H9 (cell line): ENCODE results near the gene TOP3B. TPM values are rescaled to one million over a fixed set of nuclear protein-coding genes. Genes with fewer than 3 reads are reported as not detected.

Source experiments
- DNase-seq: peaks from one replicate; pipeline ENCODE4 v3.0.0-alpha.2; 2017
- H2AFZ ChIP-seq: one replicate; pipeline ENCODE4 v1.6.1; 2013; ENCODE audit warnings: mild to moderate bottlenecking, low read length, control low read depth, moderate library complexity
- H2AK5ac ChIP-seq: 2 replicates; pipeline ENCODE4 v1.6.1; 2013; ENCODE audit warnings: low read length, control low read depth, mixed read lengths; ENCODE audit not compliant: insufficient read length
- H2BK120ac ChIP-seq: one replicate; pipeline ENCODE4 v1.6.1; 2013; ENCODE audit warnings: low read depth, mild to moderate bottlenecking, low read length, control low read depth, inconsistent platforms; ENCODE audit not compliant: poor library complexity, severe bottlenecking
- H2BK12ac ChIP-seq: 2 replicates; pipeline ENCODE4 v1.6.1; 2013; ENCODE audit warnings: low read length, control low read depth, mixed read lengths, low read depth; ENCODE audit not compliant: insufficient read length
- H2BK15ac ChIP-seq: 2 replicates; pipeline ENCODE4 v1.6.1; 2013; ENCODE audit warnings: low read depth, low read length, control low read depth
- H2BK20ac ChIP-seq: one replicate; pipeline ENCODE4 v1.6.1; 2013; ENCODE audit warnings: low read depth, mild to moderate bottlenecking, low read length, control low read depth, inconsistent platforms; ENCODE audit not compliant: poor library complexity, severe bottlenecking
- H2BK5ac ChIP-seq: 2 replicates; pipeline ENCODE4 v1.6.1; 2013; ENCODE audit warnings: low read length, control low read depth, mixed read lengths; ENCODE audit not compliant: insufficient read length
- H3K14ac ChIP-seq: 2 replicates; pipeline ENCODE4 v1.6.1; 2013; ENCODE audit warnings: low read length, control low read depth; ENCODE audit not compliant: insufficient read depth
- H3K18ac ChIP-seq: 2 replicates; pipeline ENCODE4 v1.6.1; 2013; ENCODE audit warnings: low read depth, mild to moderate bottlenecking, mixed read lengths, low read length, control low read depth; ENCODE audit not compliant: insufficient read length
- H3K23ac ChIP-seq: 2 replicates; pipeline ENCODE4 v1.6.1; 2013; ENCODE audit warnings: low read length, control low read depth, mixed read lengths, low read depth; ENCODE audit not compliant: insufficient read length
- H3K23me2 ChIP-seq: 2 replicates; pipeline ENCODE4 v1.6.1; 2013; ENCODE audit warnings: low read depth, mild to moderate bottlenecking, mixed read lengths, low read length, control low read depth; ENCODE audit not compliant: insufficient read length, poor library complexity, severe bottlenecking
- H3K27ac ChIP-seq: 2 replicates; pipeline ENCODE4 v1.5.1; 2013; ENCODE audit warnings: low read length, control low read depth, mixed read lengths, low read depth; ENCODE audit not compliant: insufficient read length
- H3K27me3 ChIP-seq: 2 replicates; pipeline ENCODE4 v1.6.1; 2013; ENCODE audit warnings: low read length, control low read depth, inconsistent platforms; ENCODE audit not compliant: insufficient read depth
- H3K4ac ChIP-seq: 2 replicates; pipeline ENCODE4 v1.6.1; 2013; ENCODE audit warnings: low read depth, mild to moderate bottlenecking, control low read depth, inconsistent platforms, low read length, moderate library complexity
- H3K4me1 ChIP-seq: 2 replicates; pipeline ENCODE4 v1.6.1; 2013; ENCODE audit warnings: low read length, control low read depth, inconsistent platforms; ENCODE audit not compliant: insufficient read depth
- H3K4me2 ChIP-seq: 2 replicates; pipeline ENCODE4 v1.6.1; 2013; ENCODE audit warnings: low read length, control low read depth, mixed read lengths; ENCODE audit not compliant: insufficient read length, insufficient read depth
- H3K56ac ChIP-seq: 2 replicates; pipeline ENCODE4 v1.6.1; 2013; ENCODE audit warnings: low read depth, mild to moderate bottlenecking, mixed read lengths, low read length, control low read depth; ENCODE audit not compliant: insufficient read length
- H3K79me1 ChIP-seq: 2 replicates; pipeline ENCODE4 v1.6.1; 2013; ENCODE audit warnings: low read depth, mild to moderate bottlenecking, moderate library complexity, low read length, control low read depth, inconsistent platforms; ENCODE audit not compliant: insufficient read depth, poor library complexity, severe bottlenecking
- H3K79me2 ChIP-seq: 2 replicates; pipeline ENCODE4 v1.6.1; 2013; ENCODE audit warnings: low read length, control low read depth, inconsistent platforms; ENCODE audit not compliant: insufficient read depth
- H3K9ac ChIP-seq: 2 replicates; pipeline ENCODE4 v1.6.1; 2013; ENCODE audit warnings: low read length, control low read depth, mixed read lengths; ENCODE audit not compliant: insufficient read length; ENCODE audit errors: extremely low read depth
- H3K9me3 ChIP-seq: one replicate; pipeline ENCODE4 v1.6.1; 2013; ENCODE audit warnings: low read depth, low read length, inconsistent platforms; ENCODE audit not compliant: control insufficient read depth
- H3T11ph ChIP-seq: one replicate; pipeline ENCODE4 v1.6.1; 2013; ENCODE audit warnings: mild to moderate bottlenecking, low read length, control low read depth, inconsistent platforms
- H4K20me1 ChIP-seq: one replicate; pipeline ENCODE4 v1.6.1; 2013; ENCODE audit not compliant: control insufficient read depth, insufficient read length, insufficient read depth
- H4K5ac ChIP-seq: 2 replicates; pipeline ENCODE4 v1.6.1; 2013; ENCODE audit warnings: low read depth, mild to moderate bottlenecking, mixed read lengths, low read length, control low read depth; ENCODE audit not compliant: insufficient read length
- H4K8ac ChIP-seq: replicated peaks from 2 replicates; pipeline ENCODE4 v1.6.1; 2013; ENCODE audit warnings: low read length, control low read depth, mixed read lengths, low read depth; ENCODE audit not compliant: insufficient read length
- H4K91ac ChIP-seq: 2 replicates; pipeline ENCODE4 v1.6.1; 2013; ENCODE audit warnings: low read depth, mild to moderate bottlenecking, moderate library complexity, mixed read lengths, low read length, control low read depth; ENCODE audit not compliant: insufficient read length
- H3K27ac Mint-ChIP-seq, 3 experiments: 2 replicates in 2 of 3; 3 replicates in 1 of 3; pipeline ENCODE4 v1.8.0; 2020 to 2021; ENCODE audit warnings: mixed read lengths in 3 of 3, mild to moderate bottlenecking in 1 of 3, moderate library complexity in 1 of 3
- H3K27me3 Mint-ChIP-seq: 2 replicates; pipeline ENCODE4 v1.8.0; 2021; ENCODE audit warnings: low read depth, mild to moderate bottlenecking, moderate library complexity, mixed read lengths
- H3K36me3 Mint-ChIP-seq, 3 experiments: 2 replicates in 2 of 3; 3 replicates in 1 of 3; pipeline ENCODE4 v1.8.0; 2020 to 2021; ENCODE audit warnings: low read depth in 3 of 3, mixed read lengths in 3 of 3; ENCODE audit not compliant: insufficient read depth in 1 of 3
- H3K4me1 Mint-ChIP-seq, 2 experiments: 2 replicates each; pipeline ENCODE4 v1.8.0; 2020; ENCODE audit warnings: mixed read lengths in 2 of 2
- H3K4me3 Mint-ChIP-seq, 2 experiments: 2 replicates in 1 of 2; 3 replicates in 1 of 2; pipeline ENCODE4 v1.8.0; 2020 to 2021; ENCODE audit warnings: mild to moderate bottlenecking in 2 of 2, mixed read lengths in 2 of 2, moderate library complexity in 1 of 2
- H3K9me3 Mint-ChIP-seq, 2 experiments: 2 replicates in 1 of 2; 3 replicates in 1 of 2; pipeline ENCODE4 v1.8.0; 2020; ENCODE audit warnings: mild to moderate bottlenecking in 2 of 2, mixed read lengths in 2 of 2, moderate library complexity in 1 of 2
- CTCF ChIP-seq: fragments of 200-600 bp; sonication (generic); conservative IDR thresholded peaks from 3 replicates; pipeline ENCODE4 v1.8.0; 2021; ENCODE audit warnings: antibody characterized with exemption, mild to moderate bottlenecking
- WGBS: extraction: QIAGEN DNeasy Blood & Tissue Kit; methylation state at CpG from one replicate; pipeline ENCODE4 v1.1.7; 2013; ENCODE audit warnings: missing lambda C conversion rate, low lambda C conversion rate, mixed read lengths; ENCODE audit not compliant: insufficient read length; ENCODE audit errors: extremely low coverage; 5-methylcytosine and 5-hydroxymethylcytosine counted together
- total RNA-seq: library from RNA; stranded (reverse); gene quantifications from 2 replicates; pipeline ENCODE4 v1.2.1, GENCODE V29; 2021

Gene TOP3B
- total RNA-seq, 1 experiment from 2014 or later, result 55.2 TPM

- Histone ChIP-seq H4K20me1 (no peaks in the 10 kb centered on the region), H3K4ac (no peak overlapping the region), H2BK12ac (no peak overlapping the region), H3K27ac (no peak overlapping the region), H2BK120ac (no peak overlapping the region), H2BK15ac (no peak overlapping the region), H3K23me2 (no peaks in the 10 kb centered on the region), H3T11ph (no peak overlapping the region), H3K9ac (no peak overlapping the region), H3K23ac (no peak overlapping the region), H2AK5ac (no peak overlapping the region), H3K9me3 (no peaks in the 10 kb centered on the region), H4K8ac (no peak overlapping the region), H4K5ac (no peak overlapping the region), H3K79me1 (no peaks in the 10 kb centered on the region), H2BK20ac (no peak overlapping the region), H3K14ac (no peak overlapping the region), H3K56ac (no peak overlapping the region), H2BK5ac (no peak overlapping the region), H3K79me2 (no peaks in the 10 kb centered on the region), H4K91ac (no peak overlapping the region), H3K4me2 (no peak overlapping the region), H2AFZ (no peak overlapping the region), H3K18ac (no peak overlapping the region), H3K4me1 (peaks cover 8% of the 10 kb centered on the region; the same call in 1 of the 2 replicates), H3K27me3 (no peaks in the 10 kb centered on the region)
- peak overlapping the region in 1 of 3 experiments; percentile 55; a peak in 1 of 7 replicates for H3K27ac Mint-ChIP-seq
- H3K4me1 Mint-ChIP-seq, result peaks cover 47 to 57% of the 10 kb centered on the region in 2 experiments
- no peak for DNase-seq
- TF ChIP-seq CTCF, result no peak
- no peaks in the 10 kb centered on the region for H3K9me3 Mint-ChIP-seq
- no CpG with 5 or more reads among the region's 6 CpGs for WGBS
- H3K36me3 Mint-ChIP-seq, result no peaks in the 10 kb centered on the region
- peaks cover 6% of the 10 kb centered on the region for H3K27me3 Mint-ChIP-seq
- H3K4me3 Mint-ChIP-seq, result no peak overlapping the region
These were observed 64.7 kb downstream of the TOP3B start for GRCh38 chr22:21917959-21918261.
